IPS-NIHi11 (cell line): Measurements from ENCODE around the gene SETBP1.

Experiments used
- DNase-seq: peaks from one replicate; pipeline ENCODE4 v3.0.0; 2012; ENCODE audit warnings: mixed read lengths, low spot score

Gene SETBP1

DNA sequence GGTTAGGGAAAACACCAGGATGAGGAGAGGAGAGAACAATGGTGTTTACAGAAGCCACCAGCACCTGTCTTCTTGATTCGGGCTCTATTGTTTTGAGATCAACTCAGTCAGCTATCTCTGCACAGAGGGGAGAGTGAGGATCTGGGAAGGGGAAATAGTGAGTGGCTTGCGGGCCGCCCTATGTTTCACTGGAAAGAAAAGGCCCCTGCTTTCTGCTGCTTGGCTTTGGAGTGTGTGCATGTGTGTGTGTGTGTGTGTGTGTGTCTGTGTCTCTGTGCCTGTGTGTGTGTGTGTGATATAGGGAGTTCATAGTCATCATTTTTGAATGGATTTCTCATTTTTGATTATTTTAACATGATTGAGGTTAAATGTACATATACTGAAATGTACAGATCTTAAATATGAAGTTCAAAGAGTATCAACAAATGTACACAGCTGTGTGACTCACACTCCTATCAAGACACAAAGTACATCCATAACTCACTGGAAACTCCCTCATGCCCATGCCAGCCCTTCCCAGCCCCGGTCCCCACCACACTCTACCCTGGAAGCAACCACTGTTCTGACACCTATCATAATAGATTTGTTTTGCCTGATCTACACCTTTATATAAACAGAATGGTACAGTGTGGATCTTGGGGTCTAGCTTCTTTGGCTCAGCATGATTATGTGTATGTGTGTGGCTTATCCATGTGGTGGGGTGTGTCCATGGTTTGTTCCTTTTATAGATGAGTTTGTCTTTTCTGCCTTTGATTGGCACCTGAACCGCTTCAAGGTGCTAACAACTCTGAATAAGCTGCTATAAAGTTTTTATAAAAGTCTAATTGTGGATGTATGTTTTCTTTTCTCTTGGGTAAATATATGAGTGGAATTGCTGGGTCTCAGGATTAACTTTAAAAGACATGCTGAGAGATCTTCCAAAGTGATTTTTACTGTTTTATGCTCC is 258.3 kb downstream of the SETBP1 start:
- DNase-seq = no peak

- no peak for DNase-seq
These were observed 260.8 kb downstream of the SETBP1 start for GRCh38 chr18:44941516-44941915.

- DNase-seq = no peak
These were observed 261.4 kb downstream of the SETBP1 start for GRCh38 chr18:44942073-44942472.

DNA sequence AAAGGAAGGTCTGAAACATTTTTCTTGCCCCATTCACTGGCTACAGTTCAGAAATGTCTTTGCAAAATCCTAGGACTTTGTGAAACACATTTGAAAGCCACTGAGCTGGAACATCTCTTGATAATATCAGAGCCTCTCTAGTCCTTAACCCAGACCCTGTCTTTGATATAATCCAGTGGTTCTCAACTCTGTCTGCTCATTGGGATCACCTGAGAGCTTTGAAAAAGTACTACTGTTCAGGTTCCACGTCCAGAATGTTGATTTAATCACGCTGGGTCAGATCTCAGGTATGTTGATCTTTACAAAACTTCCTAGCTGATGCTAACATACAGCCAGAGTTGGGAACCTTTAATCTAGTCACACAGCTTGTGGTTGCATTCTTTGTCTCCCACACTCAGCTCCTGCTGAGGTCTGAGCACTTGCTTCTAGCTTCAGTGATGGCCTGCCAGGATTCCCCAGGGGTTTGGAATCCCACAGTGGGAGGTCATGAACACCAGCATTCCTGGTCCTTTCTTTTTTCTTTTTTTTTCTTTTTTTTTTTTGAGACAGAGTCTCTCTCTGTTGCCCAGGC is 262.7 kb downstream of the SETBP1 start:
- DNase-seq = peak; percentile 55

DNA sequence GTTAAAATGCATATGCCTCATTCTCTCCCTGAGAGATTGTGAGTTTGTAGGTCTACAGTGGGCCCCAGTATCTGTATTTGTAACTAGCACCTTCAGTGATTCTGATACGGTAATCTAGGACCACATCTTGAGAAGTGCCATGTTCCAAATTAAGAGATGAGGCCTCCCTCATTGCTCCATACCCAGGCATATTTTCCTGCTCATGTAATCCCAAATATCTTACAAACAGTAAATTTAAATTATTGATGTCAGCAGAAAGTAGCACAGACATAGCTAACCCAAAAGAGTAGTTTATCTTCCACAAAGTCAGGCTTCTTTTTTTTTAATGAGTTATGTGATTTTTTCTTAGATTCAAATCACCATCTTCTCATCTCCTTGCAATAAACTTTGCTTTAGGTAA is 263.8 kb downstream of the SETBP1 start:
- no peak for DNase-seq

GRCh38 chr18:44945888-44946401 is 265.3 kb downstream of the SETBP1 start:
- DNase-seq = peak; percentile 43

GRCh38 chr18:44946529-44947113 is 265.9 kb downstream of the SETBP1 start:
- no peak for DNase-seq

DNA sequence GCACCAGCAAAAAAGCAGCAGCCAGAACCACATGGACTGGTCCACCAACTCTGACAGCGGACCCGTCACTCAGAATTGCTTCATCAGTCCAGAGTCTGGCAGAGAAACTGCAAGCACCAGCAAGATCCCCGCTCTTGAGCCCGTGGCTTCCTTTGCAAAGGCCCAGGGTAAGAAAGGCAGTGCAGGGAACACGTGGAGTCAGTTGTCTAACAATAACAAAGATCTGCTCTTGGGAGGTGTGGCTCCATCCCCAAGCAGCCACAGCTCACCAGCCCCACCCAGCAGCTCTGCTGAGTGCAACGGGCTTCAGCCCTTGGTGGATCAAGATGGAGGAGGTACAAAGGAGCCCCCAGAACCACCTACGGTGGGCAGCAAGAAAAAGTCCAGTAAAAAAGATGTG is 269.3 kb downstream of the SETBP1 start:
- DNase-seq = no peak

GRCh38 chr18:44950685-44951195 is 270.1 kb downstream of the SETBP1 start:
- no peak for DNase-seq

DNA sequence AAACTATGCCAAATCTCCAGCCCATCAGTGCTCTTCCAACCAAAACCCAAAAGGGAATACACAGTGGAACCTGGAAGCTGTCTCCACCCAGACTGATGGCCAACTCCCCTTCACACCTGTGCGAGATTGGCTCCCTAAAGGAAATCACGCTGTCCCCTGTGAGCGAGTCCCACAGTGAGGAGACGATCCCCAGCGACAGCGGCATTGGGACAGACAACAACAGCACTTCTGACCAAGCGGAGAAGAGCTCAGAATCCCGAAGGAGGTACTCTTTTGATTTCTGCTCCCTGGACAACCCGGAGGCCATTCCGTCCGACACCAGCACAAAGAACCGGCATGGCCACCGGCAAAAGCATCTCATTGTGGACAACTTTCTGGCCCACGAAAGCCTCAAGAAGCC is 271.1 kb downstream of the SETBP1 start:
- no peak for DNase-seq

DNA sequence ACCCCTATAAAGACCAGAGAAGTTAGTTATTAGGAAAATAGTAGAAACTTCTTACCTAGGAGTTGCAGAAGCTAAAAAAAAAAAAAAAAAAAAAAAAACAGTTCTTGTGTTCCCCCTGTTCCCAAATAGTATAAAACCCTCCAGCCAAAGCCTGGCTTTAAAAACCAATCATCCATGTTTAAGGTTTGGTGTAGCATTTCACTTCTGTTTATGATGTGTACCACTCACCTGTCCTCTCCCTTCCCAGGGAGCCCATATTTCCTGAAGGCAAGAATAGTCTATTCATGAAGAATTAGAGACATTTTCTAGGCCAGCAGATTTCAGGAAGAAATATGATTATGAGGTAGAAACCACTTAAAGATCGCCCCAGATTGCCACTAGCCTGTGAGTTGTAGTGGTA is 273.6 kb downstream of the SETBP1 start:
- DNase-seq = no peak

GRCh38 chr18:44955825-44956224 is 275.1 kb downstream of the SETBP1 start:
- DNase-seq = no peak

DNA sequence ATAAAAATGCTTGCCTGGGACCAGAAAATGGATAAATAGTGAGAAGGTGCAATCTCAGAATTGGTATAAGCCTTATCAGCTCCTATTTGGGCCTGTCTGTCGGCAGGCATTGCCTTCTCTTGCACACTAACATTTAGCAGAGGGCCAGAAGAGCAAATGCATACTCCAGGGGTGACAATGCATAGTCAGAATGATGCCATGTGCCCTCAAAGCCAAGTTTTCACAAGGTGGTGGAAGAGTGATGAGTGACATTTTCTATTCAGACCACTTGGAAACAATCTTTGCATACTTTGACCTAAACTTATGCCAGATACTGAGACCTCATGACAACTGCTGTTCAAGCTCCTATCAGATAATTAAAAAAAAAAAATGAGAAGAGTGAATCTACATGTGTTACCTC is 276.3 kb downstream of the SETBP1 start:
- DNase-seq = no peak

DNA sequence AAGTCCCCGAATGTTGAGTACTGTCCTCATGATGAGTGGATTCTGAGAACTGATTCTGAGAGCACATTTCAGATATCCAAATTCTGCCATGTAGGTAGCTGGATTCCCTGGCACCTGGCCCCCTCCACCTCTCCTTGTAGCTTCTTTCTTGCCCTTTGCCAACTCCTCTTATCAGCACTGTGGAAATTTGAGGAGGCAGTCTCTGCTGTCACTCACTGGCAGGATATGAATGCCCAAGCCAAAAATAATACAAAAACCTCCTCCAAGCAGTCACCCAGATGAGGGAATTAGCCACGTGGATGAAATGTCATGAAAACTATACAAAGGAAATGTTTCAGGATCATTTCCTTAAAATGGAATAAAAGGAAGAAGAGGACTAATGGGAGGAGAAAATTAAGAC is 276.8 kb downstream of the SETBP1 start:
- DNase-seq = no peak

DNA sequence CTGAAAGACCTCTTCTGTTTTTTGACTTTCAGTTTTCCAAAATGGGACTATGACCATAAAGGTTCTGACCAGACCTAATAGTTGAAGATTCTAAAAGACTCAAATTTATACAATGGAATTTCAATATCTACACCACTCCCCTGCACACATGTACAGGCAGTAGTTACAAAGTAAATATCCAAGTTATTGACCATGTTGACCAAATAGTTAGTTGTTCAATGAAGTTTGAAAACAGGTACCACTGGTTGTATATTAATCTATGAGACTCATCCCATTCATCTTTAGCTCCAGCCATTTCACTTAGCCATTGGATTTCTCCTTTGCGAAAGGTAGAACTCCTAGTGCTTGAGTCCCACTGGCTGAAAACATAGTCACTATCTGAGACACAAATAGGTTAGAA is 277.4 kb downstream of the SETBP1 start:
- DNase-seq = no peak

- DNase-seq = no peak
These were observed 277.8 kb downstream of the SETBP1 start for GRCh38 chr18:44958455-44958854.

- DNase-seq = no peak
These were observed 278.3 kb downstream of the SETBP1 start for GRCh38 chr18:44959013-44959412.

GRCh38 chr18:44960580-44960979 is 279.9 kb downstream of the SETBP1 start:
- no peak for DNase-seq

DNA sequence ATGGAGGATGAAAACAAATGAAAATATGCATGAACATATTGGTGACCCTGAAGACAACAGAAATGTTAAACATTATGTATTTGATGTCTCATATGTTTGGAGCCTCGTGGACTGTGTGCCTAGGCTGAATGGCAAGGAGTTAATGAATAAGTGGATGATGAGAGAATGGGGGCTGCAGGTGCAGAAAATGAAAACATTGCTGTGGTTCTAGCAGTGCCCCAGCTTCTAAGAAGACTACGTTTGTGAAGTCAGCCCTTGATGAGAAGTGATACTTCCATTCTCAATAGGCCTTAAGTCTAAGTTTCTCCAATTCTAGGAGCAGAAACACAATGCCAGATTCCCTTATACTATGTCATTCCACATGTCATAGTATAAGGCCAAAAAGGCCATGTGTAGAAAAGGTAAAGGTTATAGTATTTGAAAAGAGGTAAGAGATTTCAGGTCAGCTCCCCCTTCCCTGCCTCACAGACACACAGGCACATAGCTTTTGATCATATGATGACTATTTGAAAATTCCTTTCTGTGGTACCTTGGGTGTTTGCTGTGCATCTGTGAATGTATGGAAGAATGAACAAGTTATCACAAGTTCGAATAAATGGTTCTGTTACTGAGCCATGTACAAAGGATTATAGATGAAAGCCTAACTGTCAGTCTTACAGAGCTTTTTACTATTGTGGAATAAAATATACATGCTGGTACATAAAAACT is 280.8 kb downstream of the SETBP1 start:
- no peak for DNase-seq

DNA sequence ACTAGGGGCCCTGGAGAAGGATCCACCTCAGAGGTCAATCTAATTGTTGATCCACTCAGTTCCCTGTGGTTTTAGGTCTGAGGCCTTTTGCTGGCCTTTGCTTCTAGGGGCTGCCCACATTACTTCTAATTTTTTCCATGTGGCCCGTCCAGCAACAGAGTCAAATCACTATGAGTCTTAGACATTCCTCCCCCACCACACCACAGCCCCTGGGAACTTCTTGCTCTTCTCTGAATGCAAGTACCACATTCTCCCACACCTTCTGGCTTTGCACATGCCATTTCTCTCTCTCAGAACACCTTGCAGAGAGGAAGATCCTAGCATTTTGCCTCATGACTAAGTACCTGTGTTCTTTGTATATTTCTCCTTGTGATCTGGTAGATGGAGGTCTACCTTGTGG is 286.9 kb downstream of the SETBP1 start:
- no peak for DNase-seq

DNA sequence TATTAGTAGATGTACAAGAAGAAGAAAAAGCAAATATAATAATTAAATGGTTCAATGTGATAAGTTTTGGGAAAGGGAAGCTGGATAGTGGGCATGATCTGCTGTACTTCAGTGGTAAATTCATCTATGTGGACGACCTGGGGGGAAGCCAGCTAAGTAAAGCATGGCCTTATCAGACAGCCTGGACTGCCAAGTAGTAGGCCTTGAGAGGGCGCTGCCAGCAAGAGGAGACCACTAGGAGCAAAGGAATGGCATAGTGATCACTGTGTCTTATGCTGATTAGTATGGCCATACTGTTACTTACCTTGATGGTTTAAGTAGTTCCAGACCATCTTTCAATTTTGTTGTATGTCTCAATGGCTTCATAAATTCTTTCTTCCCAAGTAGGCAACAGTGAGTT is 287.6 kb downstream of the SETBP1 start:
- DNase-seq = peak; percentile 39

DNA sequence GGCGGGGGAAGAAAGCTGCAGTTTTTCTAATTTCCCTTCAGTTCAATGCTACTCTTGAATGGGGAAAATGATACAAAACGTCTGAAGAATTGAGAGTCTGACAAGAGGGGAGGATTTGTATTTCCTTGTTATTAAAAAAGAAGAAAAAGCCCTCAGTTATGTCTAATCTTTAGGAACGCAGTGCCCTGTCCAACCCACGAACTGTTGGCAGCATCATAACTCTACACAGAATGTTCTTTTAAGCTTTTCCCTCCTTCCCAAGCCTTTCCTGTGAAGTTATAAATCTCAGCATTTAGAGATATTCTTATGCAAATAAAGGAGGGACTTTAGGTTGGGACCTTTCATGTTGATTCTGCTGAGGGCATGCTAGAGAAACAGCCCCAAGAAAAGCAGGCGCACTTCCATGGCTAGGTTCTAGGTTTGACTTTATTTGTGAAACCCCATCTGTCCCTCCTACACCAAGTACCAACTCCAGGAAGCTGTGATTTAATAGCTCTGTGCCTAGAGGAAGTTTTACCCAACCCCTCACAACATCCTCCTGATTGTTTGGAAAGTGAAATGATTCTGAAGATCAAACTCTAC is 288.6 kb downstream of the SETBP1 start:
- no peak for DNase-seq
